ENCODE results near the gene MACROD1. TPM values are rescaled to one million over a fixed set of nuclear protein-coding genes. Genes with fewer than 3 reads are reported as not detected.

Gene MACROD1
- total RNA-seq, 4 donors from 2014 or later, result 17.1 to 30.0 (median 29.3) TPM

DNA sequence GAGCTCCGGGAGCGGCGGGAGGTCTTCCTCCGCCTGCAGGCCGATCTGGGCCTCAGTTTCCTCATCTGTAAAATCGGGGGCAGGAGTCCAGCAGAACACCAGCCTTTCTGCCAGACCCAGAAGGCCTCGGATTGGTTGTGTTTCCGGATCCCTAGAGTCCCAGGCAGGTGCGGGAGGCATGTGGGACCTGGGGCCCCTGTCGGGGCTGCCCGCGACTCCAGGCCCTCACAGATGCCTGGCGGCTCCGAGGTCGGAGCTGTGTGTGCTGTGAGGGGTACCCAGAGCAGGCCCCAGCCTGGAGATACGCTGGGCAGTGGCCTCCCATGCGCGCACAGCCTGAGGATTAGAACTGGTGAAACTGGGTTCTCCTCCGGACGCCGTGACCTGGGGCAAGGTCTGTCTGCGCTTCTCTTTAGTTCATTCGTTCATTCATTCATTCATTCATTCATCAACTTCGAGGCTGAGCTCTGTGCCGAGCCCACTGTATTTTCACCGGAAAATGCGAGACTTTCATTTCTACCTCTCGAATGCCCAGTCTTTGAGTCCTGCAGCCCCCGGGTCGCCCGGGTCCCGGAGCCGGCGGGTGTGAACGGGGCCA is 105.6 kb downstream of the MACROD1 start:
- peak overlapping the region; percentile 14 to 48 (median 36) for H3K4me3 ChIP-seq

DNA sequence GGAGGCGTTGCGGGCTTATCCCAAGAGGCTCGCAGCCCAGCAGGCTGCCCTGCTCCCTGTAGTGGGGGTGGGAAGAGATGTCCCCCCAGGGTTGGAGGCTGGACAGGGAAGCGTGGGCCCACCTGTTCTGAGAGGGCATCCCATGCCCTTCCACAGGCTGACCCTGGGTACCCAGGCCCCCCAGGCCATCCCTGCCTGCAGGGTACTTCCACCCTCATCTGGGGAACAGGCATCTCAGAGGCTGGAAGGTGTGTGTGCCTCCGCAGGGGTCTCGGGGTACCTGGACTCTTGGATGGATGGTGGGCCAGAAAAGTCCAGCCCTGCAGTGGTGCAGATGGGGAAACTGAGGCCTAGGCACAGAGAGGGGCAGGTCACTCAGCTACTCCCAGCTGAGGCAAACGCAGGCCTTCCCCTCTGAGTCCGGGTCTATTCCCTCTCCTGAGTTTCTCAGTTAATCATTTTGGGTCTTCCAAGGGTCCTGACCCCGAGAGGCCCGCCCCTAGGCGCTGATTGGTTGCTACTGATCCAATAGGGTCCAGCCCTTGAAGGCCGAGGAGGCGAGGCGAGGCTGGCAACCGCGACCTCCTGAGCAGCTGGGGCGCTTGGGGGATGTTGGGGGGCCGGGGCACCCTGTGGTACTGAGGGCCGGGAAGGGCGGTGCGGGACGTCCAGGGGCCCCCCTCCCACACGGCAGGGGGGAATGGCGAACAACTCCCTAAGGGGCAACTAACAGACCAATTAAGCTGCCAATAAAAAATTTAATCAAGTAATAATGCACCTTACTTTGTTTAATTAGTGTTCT is 106.4 kb downstream of the MACROD1 start:
- Histone ChIP-seq H3K36me3 (no peaks in the 10 kb centered on the region), H3K9me3 (no peaks in the 10 kb centered on the region), H3K4me3 (no peak overlapping the region), H3K27me3 (no peaks in the 10 kb centered on the region), H3K4me1 (peaks cover 0 to 11% (median 0%) of the 10 kb centered on the region in 4 donors), H3K27ac (no peak overlapping the region)
- DNase-seq, result no peak
- TF ChIP-seq POLR2A (IDR thresholded peaks at IDR 0.05), result no peak
- TF ChIP-seq, protein P1, sequence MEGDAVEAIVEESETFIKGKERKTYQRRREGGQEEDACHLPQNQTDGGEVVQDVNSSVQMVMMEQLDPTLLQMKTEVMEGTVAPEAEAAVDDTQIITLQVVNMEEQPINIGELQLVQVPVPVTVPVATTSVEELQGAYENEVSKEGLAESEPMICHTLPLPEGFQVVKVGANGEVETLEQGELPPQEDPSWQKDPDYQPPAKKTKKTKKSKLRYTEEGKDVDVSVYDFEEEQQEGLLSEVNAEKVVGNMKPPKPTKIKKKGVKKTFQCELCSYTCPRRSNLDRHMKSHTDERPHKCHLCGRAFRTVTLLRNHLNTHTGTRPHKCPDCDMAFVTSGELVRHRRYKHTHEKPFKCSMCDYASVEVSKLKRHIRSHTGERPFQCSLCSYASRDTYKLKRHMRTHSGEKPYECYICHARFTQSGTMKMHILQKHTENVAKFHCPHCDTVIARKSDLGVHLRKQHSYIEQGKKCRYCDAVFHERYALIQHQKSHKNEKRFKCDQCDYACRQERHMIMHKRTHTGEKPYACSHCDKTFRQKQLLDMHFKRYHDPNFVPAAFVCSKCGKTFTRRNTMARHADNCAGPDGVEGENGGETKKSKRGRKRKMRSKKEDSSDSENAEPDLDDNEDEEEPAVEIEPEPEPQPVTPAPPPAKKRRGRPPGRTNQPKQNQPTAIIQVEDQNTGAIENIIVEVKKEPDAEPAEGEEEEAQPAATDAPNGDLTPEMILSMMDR (IDR thresholded peaks at IDR 0.05), result no peak

More for the DNA sequence above, 105.6 kb downstream of the MACROD1 start:
- TF ChIP-seq, protein P1 (IDR thresholded peaks at IDR 0.05), result no peak
- TF ChIP-seq POLR2A (IDR thresholded peaks at IDR 0.05), result no peak
- DNase-seq, result no peak
- Histone ChIP-seq H3K27me3 (no peaks in the 10 kb centered on the region), H3K9me3 (no peaks in the 10 kb centered on the region), H3K27ac (no peak overlapping the region), H3K4me1 (peaks cover 0 to 11% (median 0%) of the 10 kb centered on the region in 4 donors), H3K36me3 (no peaks in the 10 kb centered on the region)

DNA sequence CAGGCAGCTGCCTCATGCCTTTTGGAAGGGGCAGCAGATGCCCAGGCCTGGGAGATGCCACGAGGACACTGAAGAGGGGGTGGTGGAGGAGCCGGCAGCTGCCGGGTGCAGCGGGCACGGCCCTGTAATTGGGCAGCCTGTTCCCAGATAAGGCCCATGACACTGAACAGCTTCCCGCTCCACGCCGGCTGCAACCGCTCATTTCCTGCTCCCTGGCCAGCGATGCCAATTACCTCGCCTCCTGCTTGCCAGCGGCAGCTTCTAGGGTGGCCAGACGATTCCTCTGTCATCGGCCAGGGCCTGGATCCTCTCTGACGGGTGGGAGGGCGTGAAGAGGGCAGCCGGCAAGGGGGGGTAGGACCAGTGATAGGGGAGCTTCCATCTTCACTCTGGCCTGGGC is 107.4 kb downstream of the MACROD1 start:
- no peak for DNase-seq
- H3K4me3 ChIP-seq, result no peak overlapping the region
- no peaks in the 10 kb centered on the region for H3K9me3 ChIP-seq
- no peaks in the 10 kb centered on the region for H3K27me3 ChIP-seq
- H3K27ac ChIP-seq, result no peak overlapping the region
- peaks cover 0 to 11% (median 0%) of the 10 kb centered on the region in 4 donors for H3K4me1 ChIP-seq
- H3K36me3 ChIP-seq, result no peaks in the 10 kb centered on the region
- TF ChIP-seq, protein P1 (IDR thresholded peaks at IDR 0.05), result no peak
- no peak for TF ChIP-seq POLR2A (IDR thresholded peaks at IDR 0.05)

DNA sequence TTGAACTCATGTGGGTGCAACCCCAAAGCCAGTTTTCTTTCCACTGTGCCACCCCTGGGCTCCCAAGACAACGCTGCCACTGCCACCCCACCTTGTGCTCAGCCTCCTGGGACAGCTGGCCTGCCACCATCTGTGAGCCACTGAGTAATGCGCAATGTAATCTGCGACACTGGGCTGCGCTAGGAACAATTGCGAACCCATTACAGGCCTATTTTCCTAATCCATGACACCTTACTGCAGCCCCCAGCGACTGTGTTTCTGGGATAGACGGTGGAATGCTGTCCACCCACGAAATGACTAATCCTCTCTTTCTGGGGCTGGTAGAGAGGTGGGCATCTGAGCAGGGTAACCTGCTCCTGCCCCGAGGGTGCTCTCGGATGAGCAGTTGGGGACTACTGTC is 108.0 kb downstream of the MACROD1 start:
- H3K27me3 ChIP-seq, result no peaks in the 10 kb centered on the region
- DNase-seq, result no peak
- H3K27ac ChIP-seq, result no peak overlapping the region
- no peaks in the 10 kb centered on the region for H3K9me3 ChIP-seq
- TF ChIP-seq, protein P1 (IDR thresholded peaks at IDR 0.05), result no peak
- no peak for TF ChIP-seq POLR2A (IDR thresholded peaks at IDR 0.05)
- H3K36me3 ChIP-seq, result no peaks in the 10 kb centered on the region
- no peak overlapping the region for H3K4me3 ChIP-seq
- H3K4me1 ChIP-seq, result peaks cover 0 to 11% (median 0%) of the 10 kb centered on the region in 4 donors

DNA sequence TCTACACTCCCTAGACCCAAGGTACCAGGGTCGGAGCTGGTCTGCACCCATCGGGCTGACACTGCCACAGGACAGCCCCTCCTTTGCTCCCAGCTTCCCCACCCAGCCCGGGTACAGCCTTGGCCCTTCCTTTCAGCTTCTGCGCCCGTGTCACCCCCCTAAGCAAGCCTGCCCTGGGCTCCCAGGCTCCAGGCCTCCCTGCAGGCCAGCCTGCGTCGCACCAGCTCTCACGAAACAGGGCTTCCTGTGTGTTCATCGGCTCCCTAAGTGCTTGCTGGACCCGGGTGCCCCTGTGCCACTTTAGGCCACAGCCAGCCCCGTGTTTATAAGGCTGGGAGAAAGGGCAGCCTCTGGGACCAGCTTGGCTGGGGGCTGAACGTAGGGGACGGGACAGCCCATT is 109.1 kb downstream of the MACROD1 start:
- Histone ChIP-seq H3K4me3 (no peak overlapping the region), H3K27ac (no peak overlapping the region), H3K4me1 (peaks cover 0 to 11% (median 0%) of the 10 kb centered on the region in 4 donors), H3K36me3 (no peaks in the 10 kb centered on the region), H3K9me3 (no peaks in the 10 kb centered on the region), H3K27me3 (no peaks in the 10 kb centered on the region)
- no peak for DNase-seq
- no peak for TF ChIP-seq POLR2A (IDR thresholded peaks at IDR 0.05)
- TF ChIP-seq, protein P1 (IDR thresholded peaks at IDR 0.05), result no peak

Measured in Peyer's patch (tissue), 4 donors.